Adrenal gland (tissue), 5 donors: Measurements from ENCODE around the gene ASCC1.

Experiments used
- POLR2A ChIP-seq, 2 donors: fragments of 450-650 bp; IDR thresholded peaks; one replicate each; pipeline ENCODE4 v1.6.1; 2017; ENCODE audit warnings: antibody characterized with exemption in 2 of 2, mild to moderate bottlenecking in 2 of 2, moderate library complexity in 1 of 2
- TF ChIP-seq, protein P1 (sequence below), 6 experiments: fragments of 450-650 bp in 4 of 6; fragments of 200-600 bp in 2 of 6; sonication (generic) in 1 of 6; IDR thresholded peaks; 1 replicate in 5 of 6; 2 replicates in 1 of 6; pipeline versions ENCODE4 v1.5.1 to v1.8.0; 2016 to 2021; ENCODE audit warnings: antibody characterized with exemption in 6 of 6, mild to moderate bottlenecking in 2 of 6, moderate library complexity in 1 of 6
- donor health status: DM: no; HTN: no; CAD: no.

- TF ChIP-seq, protein P1, sequence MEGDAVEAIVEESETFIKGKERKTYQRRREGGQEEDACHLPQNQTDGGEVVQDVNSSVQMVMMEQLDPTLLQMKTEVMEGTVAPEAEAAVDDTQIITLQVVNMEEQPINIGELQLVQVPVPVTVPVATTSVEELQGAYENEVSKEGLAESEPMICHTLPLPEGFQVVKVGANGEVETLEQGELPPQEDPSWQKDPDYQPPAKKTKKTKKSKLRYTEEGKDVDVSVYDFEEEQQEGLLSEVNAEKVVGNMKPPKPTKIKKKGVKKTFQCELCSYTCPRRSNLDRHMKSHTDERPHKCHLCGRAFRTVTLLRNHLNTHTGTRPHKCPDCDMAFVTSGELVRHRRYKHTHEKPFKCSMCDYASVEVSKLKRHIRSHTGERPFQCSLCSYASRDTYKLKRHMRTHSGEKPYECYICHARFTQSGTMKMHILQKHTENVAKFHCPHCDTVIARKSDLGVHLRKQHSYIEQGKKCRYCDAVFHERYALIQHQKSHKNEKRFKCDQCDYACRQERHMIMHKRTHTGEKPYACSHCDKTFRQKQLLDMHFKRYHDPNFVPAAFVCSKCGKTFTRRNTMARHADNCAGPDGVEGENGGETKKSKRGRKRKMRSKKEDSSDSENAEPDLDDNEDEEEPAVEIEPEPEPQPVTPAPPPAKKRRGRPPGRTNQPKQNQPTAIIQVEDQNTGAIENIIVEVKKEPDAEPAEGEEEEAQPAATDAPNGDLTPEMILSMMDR (IDR thresholded peaks at IDR 0.05) = no peak
- no peak for TF ChIP-seq POLR2A (IDR thresholded peaks at IDR 0.05)
Measured at GRCh38 chr10:72234560-72235095, 18.6 kb upstream of the ASCC1 start.
